ENCODE measurements around the gene RARS2. TPM values are rescaled to one million over a fixed set of nuclear protein-coding genes. Genes with fewer than 3 reads are reported as not detected.

The RARS2 gene
- total and polyA plus RNA-seq, 2 donors (not counting 3 experiments of a cell fraction or from before 2014, with no cell fraction given), result 7.4 to 33.7 TPM

DNA sequence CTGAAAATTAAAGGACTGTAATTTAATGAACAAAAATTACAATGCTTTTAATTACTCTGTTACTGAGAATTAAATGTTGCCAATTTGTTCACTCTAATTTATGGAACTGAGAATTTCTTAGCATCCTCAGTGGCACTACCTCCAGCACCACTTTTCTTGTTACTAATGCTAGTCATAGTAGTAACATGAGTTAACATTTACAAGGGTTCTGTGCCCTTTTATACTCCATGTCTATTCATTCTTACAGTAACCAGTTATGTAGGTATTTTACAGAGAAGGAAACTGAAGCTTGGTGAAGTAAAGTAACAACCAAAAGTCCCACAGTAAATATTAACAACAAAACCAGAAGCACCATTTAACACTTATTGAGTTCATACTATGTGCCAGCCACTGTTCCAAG lies 34.3 kb downstream of the RARS2 start:
- H3K9me1 ChIP-seq (replicated peaks; ENCODE audit: control insufficient read depth, extremely low read depth, insufficient read depth, low read length), result no peaks in the 10 kb centered on the region
- peaks cover 3 to 4% of the 10 kb centered on the region in 2 experiments for H3K36me3 ChIP-seq (ENCODE audit: control insufficient read depth in 2 of 2, extremely low read depth in 1 of 2, insufficient read depth in 2 of 2, low read length in 2 of 2)
- H3K4me3 ChIP-seq (replicated peaks in 1 of 3; ENCODE audit: insufficient read depth in 1 of 3, low read depth in 1 of 3, low read length in 3 of 3), result no peak overlapping the region
- H4K20me1 ChIP-seq (replicated peaks; ENCODE audit: control insufficient read depth, extremely low read depth, insufficient read depth, low read length), result no peaks in the 10 kb centered on the region
- H2AFZ ChIP-seq (ENCODE audit: low read depth, low read length), result no peak overlapping the region
- no peak overlapping the region for H3K27ac ChIP-seq (ENCODE audit: insufficient read depth, low read depth, low read length)
- intact Hi-C loops (cut with micrococcal nuclease) (no loop called here), dilution Hi-C loops (cut with MboI; ENCODE audit: extremely low pct_ligation_motif_present, low sequenced_read_pairs) (no loop called here)
- BruUV-seq (replicated peaks), result no TSS peak
- H3K27me3 ChIP-seq (ENCODE audit: control insufficient read depth in 2 of 2, insufficient read depth in 2 of 2, low read length in 2 of 2), result no peaks in the 10 kb centered on the region
- H3K9ac ChIP-seq (replicated peaks; ENCODE audit: extremely low read depth, insufficient read depth, low read length), result no peak overlapping the region
- FAIRE-seq, result no peak
- H3K4me1 ChIP-seq (ENCODE audit: control insufficient read depth, extremely low read depth, insufficient read depth, low read length), result no peaks in the 10 kb centered on the region
- H3K79me2 ChIP-seq (ENCODE audit: control insufficient read depth, insufficient read depth, low read length), result no peaks in the 10 kb centered on the region
- TF ChIP-seq POLR2AphosphoS5 (IDR thresholded peaks at IDR 0.05; ENCODE audit: insufficient read depth, low read depth, low read length) (no peak), GATA2 (IDR thresholded peaks at IDR 0.05; ENCODE audit: insufficient read depth, insufficient read length, low read depth, low read length) (no peak), JUN (IDR thresholded peaks at IDR 0.05; ENCODE audit: borderline replicate concordance, insufficient read depth, insufficient read length, low read depth) (no peak), POLR2A (IDR thresholded peaks at IDR 0.05; ENCODE audit: low read depth, low read length) (no peak), FOS (IDR thresholded peaks at IDR 0.05; ENCODE audit: borderline replicate concordance, insufficient read depth, low read length) (no peak), MYC (IDR thresholded peaks at IDR 0.05; ENCODE audit: low read depth, low read length) (no peak), EZH2 (IDR thresholded peaks at IDR 0.05; ENCODE audit: borderline replicate concordance, low read depth, low read length, severe bottlenecking) (no peak)
- TF ChIP-seq, protein P1, sequence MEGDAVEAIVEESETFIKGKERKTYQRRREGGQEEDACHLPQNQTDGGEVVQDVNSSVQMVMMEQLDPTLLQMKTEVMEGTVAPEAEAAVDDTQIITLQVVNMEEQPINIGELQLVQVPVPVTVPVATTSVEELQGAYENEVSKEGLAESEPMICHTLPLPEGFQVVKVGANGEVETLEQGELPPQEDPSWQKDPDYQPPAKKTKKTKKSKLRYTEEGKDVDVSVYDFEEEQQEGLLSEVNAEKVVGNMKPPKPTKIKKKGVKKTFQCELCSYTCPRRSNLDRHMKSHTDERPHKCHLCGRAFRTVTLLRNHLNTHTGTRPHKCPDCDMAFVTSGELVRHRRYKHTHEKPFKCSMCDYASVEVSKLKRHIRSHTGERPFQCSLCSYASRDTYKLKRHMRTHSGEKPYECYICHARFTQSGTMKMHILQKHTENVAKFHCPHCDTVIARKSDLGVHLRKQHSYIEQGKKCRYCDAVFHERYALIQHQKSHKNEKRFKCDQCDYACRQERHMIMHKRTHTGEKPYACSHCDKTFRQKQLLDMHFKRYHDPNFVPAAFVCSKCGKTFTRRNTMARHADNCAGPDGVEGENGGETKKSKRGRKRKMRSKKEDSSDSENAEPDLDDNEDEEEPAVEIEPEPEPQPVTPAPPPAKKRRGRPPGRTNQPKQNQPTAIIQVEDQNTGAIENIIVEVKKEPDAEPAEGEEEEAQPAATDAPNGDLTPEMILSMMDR (IDR thresholded peaks at IDR 0.05; ENCODE audit: extremely low read depth in 1 of 2, insufficient read depth in 1 of 2, low read depth in 1 of 2, low read length in 2 of 2), result no peak
- TF ChIP-seq, protein P2, sequence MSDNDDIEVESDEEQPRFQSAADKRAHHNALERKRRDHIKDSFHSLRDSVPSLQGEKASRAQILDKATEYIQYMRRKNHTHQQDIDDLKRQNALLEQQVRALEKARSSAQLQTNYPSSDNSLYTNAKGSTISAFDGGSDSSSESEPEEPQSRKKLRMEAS (IDR thresholded peaks at IDR 0.05; ENCODE audit: insufficient read depth, insufficient read length), result no peak
- POLR2A ChIA-PET, result no interaction called here
- DNase-seq (ENCODE audit: low read depth, low spot score), result no peak
- CTCF ChIA-PET, result no interaction called here
- no peak overlapping the region for H3K4me2 ChIP-seq (ENCODE audit: insufficient read depth, low read length)
- no peaks in the 10 kb centered on the region for H3K9me3 ChIP-seq (replicated peaks; ENCODE audit: control insufficient read depth, insufficient read depth, low read length)
